IPS-18c (cell line): ENCODE data around the gene RNF123.
A peak's percentile ranks its signal among the peaks of the same experiment; 100 is the strongest.

ENCODE experiments used
- H3K4me3 ChIP-seq: 2 replicates; pipeline ENCODE4 v1.7.0; 2013; ENCODE audit warnings: low read depth, mild to moderate bottlenecking, low read length, moderate library complexity; ENCODE audit not compliant: insufficient read depth
- H3K9me3 ChIP-seq: one replicate; pipeline ENCODE4 v1.6.1; 2013; ENCODE audit warnings: mild to moderate bottlenecking, low read length, moderate library complexity; ENCODE audit not compliant: control insufficient read depth, insufficient read depth

RNF123 gene

DNA sequence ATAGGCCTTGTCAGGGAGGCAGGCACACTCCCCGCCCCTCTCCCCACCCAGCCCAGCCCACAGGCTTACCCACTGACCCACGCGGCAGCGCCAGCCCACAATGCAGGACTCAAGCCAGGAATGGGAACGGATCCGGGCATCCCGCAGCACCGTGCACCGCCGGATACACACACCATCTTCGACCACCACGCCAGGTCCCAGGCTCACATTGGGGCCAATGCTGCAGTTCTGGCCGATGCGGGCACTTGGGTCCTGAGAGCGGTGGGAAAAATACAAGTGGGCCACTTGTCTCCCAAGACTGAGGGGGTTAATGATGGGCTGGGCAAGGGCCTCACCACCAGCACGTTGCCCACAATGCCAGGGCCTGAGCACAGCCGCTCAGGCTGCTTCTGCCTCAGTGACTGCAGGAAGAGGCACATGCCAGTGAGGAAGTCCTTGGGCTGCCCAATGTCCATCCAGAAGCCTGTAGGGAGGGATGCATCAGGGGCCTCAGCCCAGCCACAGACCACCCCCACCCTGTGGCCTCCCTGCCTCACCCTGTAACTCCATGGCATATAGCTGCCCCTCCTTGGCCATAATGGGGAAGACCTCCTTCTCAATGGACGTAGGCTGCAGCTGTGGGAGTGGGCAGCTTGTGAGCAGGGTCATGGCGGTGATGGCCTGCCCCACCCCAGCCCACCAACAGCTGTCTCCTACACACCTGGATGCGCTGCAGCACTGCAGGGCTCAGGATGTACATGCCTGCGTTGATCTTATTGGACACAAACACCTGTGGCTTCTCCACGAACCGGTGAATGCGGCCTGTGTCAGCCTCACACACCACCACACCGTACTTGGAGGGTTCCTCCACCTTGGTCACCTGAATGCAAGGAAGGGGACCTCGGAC lies 32.8 kb downstream of the RNF123 start:
- Histone ChIP-seq H3K4me3 (peak overlapping the region; percentile 86; the same call in 1 of the 2 replicates), H3K9me3 (no peaks in the 10 kb centered on the region)

DNA sequence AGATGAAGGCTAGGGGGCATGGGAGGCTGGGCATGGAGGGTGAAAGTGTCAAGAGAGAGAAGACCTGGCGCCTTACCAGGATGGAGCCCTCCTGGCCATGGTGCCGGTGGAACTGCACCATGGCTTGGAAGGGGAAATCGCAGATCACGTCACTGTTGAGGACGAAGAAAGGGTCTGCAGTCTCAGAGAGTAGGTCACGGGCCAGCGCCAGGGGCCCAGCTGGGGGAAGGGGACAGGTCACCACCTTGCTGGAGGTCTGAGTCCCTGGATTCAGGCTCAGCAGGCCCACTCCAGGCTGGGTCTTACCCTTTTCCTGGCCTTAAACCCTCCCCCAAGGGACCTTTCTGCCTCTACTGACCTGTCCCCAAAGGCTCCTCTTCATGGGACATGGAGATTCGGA lies 33.5 kb downstream of the RNF123 start:
- H3K9me3 ChIP-seq = no peaks in the 10 kb centered on the region
- H3K4me3 ChIP-seq = peak overlapping the region; percentile 86

DNA sequence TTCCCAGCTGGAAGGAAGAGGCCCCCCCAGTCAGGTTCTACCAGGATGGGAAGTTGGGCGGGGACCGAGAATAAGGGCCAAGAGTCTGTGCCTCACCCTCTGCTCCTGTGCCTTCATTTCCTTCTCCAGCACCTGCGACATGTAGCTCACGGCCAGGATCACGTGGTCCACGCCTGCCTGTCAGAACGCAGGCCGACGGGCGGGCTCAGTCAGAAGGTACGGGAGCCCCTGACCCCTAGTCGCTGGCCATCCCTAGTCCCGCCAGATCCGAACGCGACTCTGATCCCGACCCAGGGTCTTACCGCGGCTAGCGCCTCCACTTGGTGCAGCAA lies 33.9 kb downstream of the RNF123 start:
- Histone ChIP-seq H3K4me3 (peak overlapping the region; percentile 86), H3K9me3 (no peaks in the 10 kb centered on the region)

GRCh38 chr3:49723628-49724551 lies 34.5 kb downstream of the RNF123 start, which contains the start of gene GMPPB:
GMPPB (minus strand) TSS chr3:49723951; CDS start chr3:49723726, 225 bp downstream.
- H3K4me3 ChIP-seq = peak within 1 kb of the TSS; percentile 86

GRCh38 chr3:49724586-49724985 lies 35.2 kb downstream of the RNF123 start:
- Histone ChIP-seq H3K4me3 (peak overlapping the region; percentile 74), H3K9me3 (no peaks in the 10 kb centered on the region)

More at GRCh38 chr3:49723628-49724551, 34.5 kb downstream of the RNF123 start, which contains the start of gene GMPPB:
- no peaks in the 10 kb centered on the region for H3K9me3 ChIP-seq

DNA sequence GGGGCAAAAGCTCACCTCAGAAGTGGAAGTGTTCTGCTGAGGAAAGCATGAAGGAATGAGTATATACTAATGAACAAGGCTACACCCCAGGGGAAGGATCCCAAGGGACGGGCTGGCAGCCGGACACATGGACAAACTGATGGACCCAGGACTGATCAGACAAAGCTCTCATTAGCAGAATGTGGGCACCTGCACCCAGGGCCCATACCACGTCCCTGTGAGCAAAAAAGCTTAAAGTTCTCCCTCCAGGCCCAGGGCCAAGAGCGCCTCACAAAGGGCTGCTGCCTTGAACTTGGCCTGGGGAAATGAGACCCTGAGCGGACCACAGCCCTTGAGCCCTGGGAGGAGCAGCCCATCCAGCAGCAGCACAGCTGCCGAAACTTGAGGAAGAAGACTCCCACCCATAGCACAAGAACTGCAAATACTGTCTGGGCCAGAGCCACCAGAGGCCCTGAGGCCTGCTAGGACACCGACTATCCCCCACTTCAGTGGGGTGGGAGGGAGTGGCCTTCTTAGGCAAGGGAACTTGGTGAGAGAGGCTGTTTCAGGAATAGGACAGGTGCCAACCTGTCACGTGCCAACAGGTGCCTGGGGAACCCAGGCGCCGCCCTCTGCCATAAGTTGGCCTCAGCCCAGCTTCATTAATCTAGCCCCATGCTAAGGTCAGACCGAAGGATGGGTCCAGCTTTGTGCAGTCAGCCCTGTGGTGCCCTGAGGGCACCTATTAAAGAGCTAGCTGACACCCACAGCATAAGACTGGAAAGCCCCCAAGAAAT lies 36.7 kb downstream of the RNF123 start:
- Histone ChIP-seq H3K9me3 (no peaks in the 10 kb centered on the region), H3K4me3 (no peak overlapping the region)

GRCh38 chr3:49727154-49727923 lies 38.0 kb downstream of the RNF123 start:
- H3K9me3 ChIP-seq = no peaks in the 10 kb centered on the region
- no peak overlapping the region for H3K4me3 ChIP-seq

DNA sequence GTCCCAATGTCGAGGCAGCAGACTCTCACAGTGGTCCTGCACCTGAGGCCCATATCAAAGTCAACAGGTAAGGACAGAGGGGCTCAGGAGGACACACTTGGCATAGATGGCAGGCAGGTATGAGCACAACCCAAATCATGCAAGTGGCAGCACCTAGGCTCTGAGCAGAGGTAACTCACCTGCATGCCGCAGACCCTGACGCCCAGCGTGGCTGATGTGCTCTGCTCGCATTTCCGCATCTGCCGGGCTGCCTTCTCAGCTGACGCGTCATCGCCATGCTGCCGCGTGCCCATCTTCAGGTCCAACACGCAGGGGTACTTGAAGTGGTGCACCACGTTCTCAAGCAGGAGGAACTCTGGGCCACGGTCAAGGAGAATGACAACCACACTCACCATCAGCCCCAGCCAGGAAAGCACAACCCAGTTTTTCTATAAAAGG lies 38.6 kb downstream of the RNF123 start:
- Histone ChIP-seq H3K9me3 (no peaks in the 10 kb centered on the region), H3K4me3 (no peak overlapping the region)

DNA sequence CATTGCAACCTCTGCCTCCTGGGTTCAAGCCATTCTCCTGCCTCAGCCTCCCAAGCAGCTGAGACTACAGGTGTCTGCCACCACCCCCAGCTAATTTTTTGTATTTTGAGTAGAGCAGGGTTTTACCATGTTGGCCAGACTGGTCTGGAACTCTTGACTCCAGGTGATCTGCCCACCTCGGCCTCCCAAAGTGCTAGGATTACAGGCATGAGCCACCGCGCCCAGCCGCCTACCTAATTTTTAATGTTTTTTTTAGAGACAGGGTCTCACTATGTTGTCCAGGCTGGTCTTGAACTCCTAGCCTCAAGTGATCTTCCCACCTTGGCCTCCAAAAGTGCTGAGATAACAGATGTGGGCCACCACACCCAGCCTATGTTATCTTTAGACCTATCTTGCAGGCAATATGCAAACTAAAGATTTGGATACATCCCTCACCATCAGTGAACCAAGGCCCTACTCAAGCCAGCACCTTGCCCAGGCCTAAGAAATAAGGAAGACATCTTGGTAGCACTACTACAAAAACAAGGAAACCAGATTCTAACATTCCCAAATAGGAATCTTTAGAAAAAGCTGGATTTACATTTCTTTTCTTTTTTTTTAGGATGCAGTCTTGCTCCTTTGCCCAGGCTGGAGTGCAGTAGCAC lies 40.7 kb downstream of the RNF123 start:
- Histone ChIP-seq H3K4me3 (no peak overlapping the region), H3K9me3 (no peaks in the 10 kb centered on the region)

GRCh38 chr3:49732597-49732996 lies 43.2 kb downstream of the RNF123 start:
- Histone ChIP-seq H3K4me3 (no peak overlapping the region), H3K9me3 (peaks cover 2% of the 10 kb centered on the region)

GRCh38 chr3:49733551-49733950 lies 44.2 kb downstream of the RNF123 start:
- no peak overlapping the region for H3K4me3 ChIP-seq
- peaks cover 2% of the 10 kb centered on the region for H3K9me3 ChIP-seq

DNA sequence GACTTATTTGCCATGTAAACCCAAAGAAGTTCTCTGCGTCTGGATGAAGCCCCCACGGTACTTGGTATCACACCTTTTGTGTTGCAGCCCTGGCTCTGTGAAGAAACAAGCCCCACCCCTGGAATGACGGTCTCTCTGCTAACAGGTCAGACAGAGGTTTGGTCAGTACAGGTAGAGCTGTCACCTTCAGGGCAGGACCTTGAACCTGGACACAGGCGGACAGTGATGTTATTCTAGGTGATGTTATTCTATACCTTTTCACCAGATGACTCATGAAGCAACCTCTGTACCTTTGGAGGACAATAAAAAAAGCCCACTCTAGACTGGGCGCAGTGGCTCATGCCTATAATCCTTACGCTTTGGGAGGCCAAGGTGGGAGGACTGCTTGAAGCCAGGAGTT lies 45.4 kb downstream of the RNF123 start:
- peaks cover 2% of the 10 kb centered on the region for H3K9me3 ChIP-seq
- no peak overlapping the region for H3K4me3 ChIP-seq

GRCh38 chr3:49738067-49738713 lies 48.8 kb downstream of the RNF123 start:
- H3K9me3 ChIP-seq = peaks cover 2% of the 10 kb centered on the region
- no peak overlapping the region for H3K4me3 ChIP-seq

DNA sequence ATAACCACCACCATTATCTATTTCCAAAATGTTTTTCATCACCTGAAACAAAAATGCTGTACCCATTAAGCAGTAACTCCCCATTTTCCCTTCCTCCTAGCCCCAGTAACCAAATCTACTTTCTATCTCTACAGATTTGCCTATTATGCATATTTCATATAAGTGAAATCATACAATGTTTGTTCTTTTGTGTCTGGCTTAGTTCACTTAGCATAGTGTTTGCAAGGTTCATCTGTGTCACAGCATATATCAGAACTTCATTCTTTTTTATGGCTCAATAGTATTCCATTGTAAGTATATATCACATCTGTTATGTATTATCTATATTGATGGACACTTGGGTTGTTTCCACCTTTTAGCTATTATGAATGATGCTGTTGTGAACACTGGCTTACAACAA lies 51.1 kb downstream of the RNF123 start:
- no peak overlapping the region for H3K4me3 ChIP-seq
- H3K9me3 ChIP-seq = peaks cover 2% of the 10 kb centered on the region

DNA sequence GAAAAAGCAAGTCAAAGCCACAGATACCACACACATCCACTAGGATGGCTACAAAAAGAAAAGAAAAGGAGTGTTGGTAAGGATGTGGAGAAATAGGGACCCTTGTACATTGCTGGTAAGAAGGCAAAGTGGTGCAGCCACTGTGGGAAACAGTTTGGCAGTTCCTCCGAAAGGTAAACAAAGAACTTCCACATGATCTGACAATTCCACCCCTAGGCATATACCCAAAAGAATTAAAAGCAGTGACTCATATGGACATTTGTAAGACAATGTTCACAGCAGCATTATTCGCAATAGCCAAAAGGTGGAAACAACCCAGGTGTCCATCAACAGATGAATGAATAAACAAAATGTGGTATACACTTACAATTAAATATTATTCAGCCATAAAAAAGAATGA lies 56.6 kb downstream of the RNF123 start:
- Histone ChIP-seq H3K9me3 (no peaks in the 10 kb centered on the region), H3K4me3 (no peak overlapping the region)
